Upper lobe of left lung (tissue), 4 donors: Measurements from ENCODE around the gene HTR3A.

Source experiments
- POLR2AphosphoS5 ChIP-seq, 2 donors: sonication (generic); formaldehyde crosslinking; IDR thresholded peaks; one replicate each; pipeline ENCODE4 v1.5.1; 2017; ENCODE audit warnings: antibody characterized with exemption in 2 of 2
- TF ChIP-seq, protein P1 (sequence below), 6 experiments: fragments of 450-650 bp in 4 of 6; fragments of 200-600 bp in 2 of 6; sonication (generic) in 2 of 6; IDR thresholded peaks; one replicate each; pipeline ENCODE4 v1.5.1; 2016 to 2019; ENCODE audit warnings: antibody characterized with exemption in 6 of 6

- TF ChIP-seq, protein P1, sequence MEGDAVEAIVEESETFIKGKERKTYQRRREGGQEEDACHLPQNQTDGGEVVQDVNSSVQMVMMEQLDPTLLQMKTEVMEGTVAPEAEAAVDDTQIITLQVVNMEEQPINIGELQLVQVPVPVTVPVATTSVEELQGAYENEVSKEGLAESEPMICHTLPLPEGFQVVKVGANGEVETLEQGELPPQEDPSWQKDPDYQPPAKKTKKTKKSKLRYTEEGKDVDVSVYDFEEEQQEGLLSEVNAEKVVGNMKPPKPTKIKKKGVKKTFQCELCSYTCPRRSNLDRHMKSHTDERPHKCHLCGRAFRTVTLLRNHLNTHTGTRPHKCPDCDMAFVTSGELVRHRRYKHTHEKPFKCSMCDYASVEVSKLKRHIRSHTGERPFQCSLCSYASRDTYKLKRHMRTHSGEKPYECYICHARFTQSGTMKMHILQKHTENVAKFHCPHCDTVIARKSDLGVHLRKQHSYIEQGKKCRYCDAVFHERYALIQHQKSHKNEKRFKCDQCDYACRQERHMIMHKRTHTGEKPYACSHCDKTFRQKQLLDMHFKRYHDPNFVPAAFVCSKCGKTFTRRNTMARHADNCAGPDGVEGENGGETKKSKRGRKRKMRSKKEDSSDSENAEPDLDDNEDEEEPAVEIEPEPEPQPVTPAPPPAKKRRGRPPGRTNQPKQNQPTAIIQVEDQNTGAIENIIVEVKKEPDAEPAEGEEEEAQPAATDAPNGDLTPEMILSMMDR (IDR thresholded peaks at IDR 0.05) = no peak
- no peak for TF ChIP-seq POLR2AphosphoS5 (IDR thresholded peaks at IDR 0.05)
These were observed 11.6 kb downstream of the HTR3A start for GRCh38 chr11:113986351-113987140.
